GM18511 (cell line): Measurements from ENCODE around the gene SYT9.

Experiments used
- ATAC-seq: cut with Tn5 transposase; IDR thresholded peaks from one replicate; pipeline ENCODE4 v1.9.1; 2021; ENCODE audit warnings: mild to moderate bottlenecking, moderate library complexity; ENCODE audit not compliant: unreplicated experiment

SYT9 gene

GRCh38 chr11:7251836-7252682 lies at the start of gene SYT9:
SYT9 (plus strand) TSS chr11:7251904; CDS start chr11:7252187, 283 bp downstream.
- no peak for ATAC-seq

GRCh38 chr11:7202412-7202811 lies 49.3 kb upstream of the SYT9 start:
- ATAC-seq: no peak

- ATAC-seq: no peak
These were observed 46.9 kb upstream of the SYT9 start for GRCh38 chr11:7204778-7205177.

- ATAC-seq: no peak
These were observed 43.3 kb upstream of the SYT9 start for GRCh38 chr11:7208391-7208790.

GRCh38 chr11:7219491-7219890 lies 32.2 kb upstream of the SYT9 start:
- no peak for ATAC-seq

GRCh38 chr11:7220636-7221035 lies 31.1 kb upstream of the SYT9 start:
- ATAC-seq: no peak

- no peak for ATAC-seq
These were observed 29.1 kb upstream of the SYT9 start for GRCh38 chr11:7222619-7223018.

- ATAC-seq: no peak
These were observed 11.8 kb upstream of the SYT9 start for GRCh38 chr11:7239877-7240276.

GRCh38 chr11:7245341-7245740 lies 6.4 kb upstream of the SYT9 start:
- no peak for ATAC-seq

- ATAC-seq: no peak
These were observed 5.5 kb upstream of the SYT9 start for GRCh38 chr11:7246179-7246578.

GRCh38 chr11:7250166-7250565 lies 1.5 kb upstream of the SYT9 start:
- no peak for ATAC-seq

- ATAC-seq: no peak
These were observed 243 bp upstream of the SYT9 start for GRCh38 chr11:7251487-7251835.

GRCh38 chr11:7252683-7253213 lies 1.0 kb downstream of the SYT9 start:
- ATAC-seq: no peak

- no peak for ATAC-seq
These were observed 2.1 kb downstream of the SYT9 start for GRCh38 chr11:7253800-7254199.

GRCh38 chr11:7254731-7255291 lies 3.1 kb downstream of the SYT9 start:
- no peak for ATAC-seq

GRCh38 chr11:7256943-7257342 lies 5.2 kb downstream of the SYT9 start:
- no peak for ATAC-seq

GRCh38 chr11:7257724-7258123 lies 6.0 kb downstream of the SYT9 start:
- no peak for ATAC-seq

GRCh38 chr11:7261578-7261977 lies 9.9 kb downstream of the SYT9 start:
- no peak for ATAC-seq

- no peak for ATAC-seq
These were observed 11.0 kb downstream of the SYT9 start for GRCh38 chr11:7262672-7263071.

- no peak for ATAC-seq
These were observed 12.1 kb downstream of the SYT9 start for GRCh38 chr11:7263842-7264241.

GRCh38 chr11:7268758-7269157 lies 17.1 kb downstream of the SYT9 start:
- ATAC-seq: no peak

GRCh38 chr11:7270233-7270865 lies 18.6 kb downstream of the SYT9 start:
- ATAC-seq: no peak
